Endothelial cell of umbilical vein (primary cell): ENCODE data around the gene RAB12. TPM values are rescaled to one million over a fixed set of nuclear protein-coding genes. Genes with fewer than 3 reads are reported as not detected.

Experiments
- BruUV-seq: library from RNA; stranded (reverse); fragments of 400-500 nt; replicated peaks from 2 replicates; lab custom pipeline; 2021; lab: Mats Ljungman, UMichigan
- CTCF ChIA-PET: fragments of 300-600, 350-600 bp; sonication (Branson Sonifier 250); formaldehyde crosslinking; loops from one replicate; lab custom pipeline; 2021; ENCODE audit warnings: antibody characterized with exemption, inconsistent platforms; lab: Charles Lee
- POLR2A ChIA-PET: fragments of 300-600, 350-600 bp; sonication (Branson Sonifier 250); formaldehyde crosslinking; loops from one replicate; lab custom pipeline; 2021; ENCODE audit warnings: antibody characterized with exemption, inconsistent platforms; lab: Charles Lee
- DNase-seq: peaks from one replicate; pipeline ENCODE4 v3.0.0-alpha.2; 2011; ENCODE audit warnings: low read depth, low spot score
- FAIRE-seq: peaks from 2 replicates; lab custom pipeline; 2011; peaks lifted over from hg19 to GRCh38; lab: Jason Lieb, UNC
- H2AFZ ChIP-seq: 2 replicates; pipeline ENCODE4 v1.6.0; 2012; ENCODE audit warnings: low read depth, low read length, control low read depth, inconsistent platforms
- H3K27ac ChIP-seq: 2 replicates; pipeline ENCODE4 v1.5.1; 2011; ENCODE audit warnings: low read depth, mild to moderate bottlenecking, control low read depth, low read length, moderate library complexity; ENCODE audit not compliant: insufficient read depth
- H3K27me3 ChIP-seq, 2 experiments: 2 replicates each; pipeline versions ENCODE4 v1.6.0 to v1.6.1; 2011; ENCODE audit warnings: low read length in 2 of 2, mixed read lengths in 1 of 2; ENCODE audit not compliant: control insufficient read depth in 2 of 2, insufficient read depth in 2 of 2
- H3K36me3 ChIP-seq, 2 experiments: 2 replicates in 1 of 2; 3 replicates in 1 of 2; pipeline ENCODE4 v1.5.1; 2011; ENCODE audit warnings: low read length in 2 of 2, mild to moderate bottlenecking in 1 of 2, moderate library complexity in 1 of 2; ENCODE audit not compliant: control insufficient read depth in 2 of 2, insufficient read depth in 2 of 2; ENCODE audit errors: extremely low read depth in 1 of 2
- H3K4me1 ChIP-seq: 3 replicates; pipeline ENCODE4 v1.5.1; 2011; ENCODE audit warnings: mild to moderate bottlenecking, low read length; ENCODE audit not compliant: control insufficient read depth, insufficient read depth; ENCODE audit errors: extremely low read depth
- H3K4me2 ChIP-seq: 2 replicates; pipeline ENCODE4 v1.6.1; 2011; ENCODE audit warnings: low read length, control low read depth, mixed read lengths; ENCODE audit not compliant: insufficient read depth
- H3K4me3 ChIP-seq, 3 experiments: fragments of 200-600 bp in 1 of 3; sonication (generic), shearing (Covaris generic) in 1 of 3; replicated peaks in 1 of 3; 2 replicates each; pipeline ENCODE4 v1.5.1; 2011 to 2016; ENCODE audit warnings: control low read depth in 3 of 3, low read length in 3 of 3, mild to moderate bottlenecking in 2 of 3, inconsistent platforms in 1 of 3, low read depth in 1 of 3, moderate library complexity in 1 of 3; ENCODE audit not compliant: insufficient read depth in 1 of 3
- H3K79me2 ChIP-seq: 2 replicates; pipeline ENCODE4 v1.6.0; 2012; ENCODE audit warnings: low read length, inconsistent platforms; ENCODE audit not compliant: control insufficient read depth, insufficient read depth
- H3K9ac ChIP-seq: replicated peaks from 2 replicates; pipeline ENCODE3; 2011; ENCODE audit warnings: low read length, control low read depth; ENCODE audit not compliant: insufficient read depth; ENCODE audit errors: extremely low read depth
- H3K9me1 ChIP-seq: replicated peaks from 3 replicates; pipeline ENCODE4 v1.6.0; 2011; ENCODE audit warnings: mild to moderate bottlenecking, low read length; ENCODE audit not compliant: control insufficient read depth, insufficient read depth; ENCODE audit errors: extremely low read depth
- H3K9me3 ChIP-seq: replicated peaks from 2 replicates; pipeline ENCODE4 v1.5.1; 2012; ENCODE audit warnings: low read length, inconsistent platforms; ENCODE audit not compliant: control insufficient read depth, insufficient read depth
- H4K20me1 ChIP-seq: replicated peaks from 2 replicates; pipeline ENCODE3; 2011; ENCODE audit warnings: mild to moderate bottlenecking, low read length; ENCODE audit not compliant: control insufficient read depth, insufficient read depth; ENCODE audit errors: extremely low read depth
- EZH2 ChIP-seq: IDR thresholded peaks from 2 replicates; pipeline ENCODE4 v1.6.1; 2012; ENCODE audit warnings: borderline replicate concordance, low read depth, mild to moderate bottlenecking, moderate library complexity, low read length, inconsistent platforms; ENCODE audit not compliant: severe bottlenecking
- FOS ChIP-seq: IDR thresholded peaks from 2 replicates; pipeline ENCODE4 v1.6.1; 2011; ENCODE audit warnings: mild to moderate bottlenecking, low read length, moderate library complexity, borderline replicate concordance; ENCODE audit not compliant: insufficient read depth
- GATA2 ChIP-seq: IDR thresholded peaks from 2 replicates; pipeline ENCODE4 v1.7.0; 2011; ENCODE audit warnings: low read depth, mild to moderate bottlenecking, moderate library complexity, mixed read lengths, low read length; ENCODE audit not compliant: insufficient read length, insufficient read depth
- JUN ChIP-seq: IDR thresholded peaks from 2 replicates; pipeline ENCODE4 v1.6.1; 2011; ENCODE audit warnings: borderline replicate concordance, low read depth; ENCODE audit not compliant: insufficient read length, insufficient read depth
- MYC ChIP-seq: IDR thresholded peaks from one replicate; pipeline ENCODE4 v1.6.1; 2011; ENCODE audit warnings: mild to moderate bottlenecking, low read depth, low read length
- POLR2A ChIP-seq: IDR thresholded peaks from 2 replicates; pipeline ENCODE4 v1.6.1; 2012; ENCODE audit warnings: low read depth, mild to moderate bottlenecking, control low read depth, low read length
- POLR2AphosphoS5 ChIP-seq: IDR thresholded peaks from 2 replicates; pipeline ENCODE4 v1.6.1; 2012; ENCODE audit warnings: low read depth, mild to moderate bottlenecking, control low read depth, low read length, moderate library complexity; ENCODE audit not compliant: insufficient read depth
- dilution Hi-C: fragments of 300-500 bp; cut with MboI; formaldehyde crosslinking; loops from one replicate; pipeline ENCODE4 v1.15.0; 2019; ENCODE audit warnings: low sequenced_read_pairs; ENCODE audit not compliant: extremely low pct_ligation_motif_present
- intact Hi-C: fragments of 100-400 bp; cut with micrococcal nuclease; formaldehyde crosslinking; loops from one replicate; pipeline ENCODE4 v1.10.0; 2022
- polyA plus RNA-seq, 4 experiments: library from polyadenylated mRNA; depleted of rRNA in 3 of 4; stranded (reverse) in 3 of 4; unstranded in 1 of 4; fragments of >200 nt; gene quantifications; 2 replicates each; pipeline versions ENCODE4 v1.2.1 to v1.2.3, GENCODE V29; 2011 to 2012; ENCODE audit warnings: missing spikeins in 1 of 4
- total RNA-seq: library from RNA; stranded (reverse); gene quantifications from 2 replicates; pipeline ENCODE4 v1.2.3, GENCODE V29; 2021
- TF ChIP-seq, protein P1 (sequence below), 2 donors: IDR thresholded peaks; 1 replicate in 1 of 2; 2 replicates in 1 of 2; pipeline ENCODE4 v1.5.1; 2011; ENCODE audit warnings: low read length in 2 of 2, mild to moderate bottlenecking in 2 of 2, moderate library complexity in 2 of 2, control low read depth in 1 of 2, inconsistent platforms in 1 of 2, low read depth in 1 of 2; ENCODE audit not compliant: insufficient read depth in 1 of 2; ENCODE audit errors: extremely low read depth in 1 of 2
- TF ChIP-seq, protein P2 (sequence below): IDR thresholded peaks from 2 replicates; pipeline ENCODE4 v1.6.1; 2011; ENCODE audit not compliant: insufficient read depth, insufficient read length

The RAB12 gene
- total and polyA plus RNA-seq, 2 donors (not counting 3 experiments of a cell fraction or from before 2014, with no cell fraction given): 11.5 to 42.0 TPM

DNA sequence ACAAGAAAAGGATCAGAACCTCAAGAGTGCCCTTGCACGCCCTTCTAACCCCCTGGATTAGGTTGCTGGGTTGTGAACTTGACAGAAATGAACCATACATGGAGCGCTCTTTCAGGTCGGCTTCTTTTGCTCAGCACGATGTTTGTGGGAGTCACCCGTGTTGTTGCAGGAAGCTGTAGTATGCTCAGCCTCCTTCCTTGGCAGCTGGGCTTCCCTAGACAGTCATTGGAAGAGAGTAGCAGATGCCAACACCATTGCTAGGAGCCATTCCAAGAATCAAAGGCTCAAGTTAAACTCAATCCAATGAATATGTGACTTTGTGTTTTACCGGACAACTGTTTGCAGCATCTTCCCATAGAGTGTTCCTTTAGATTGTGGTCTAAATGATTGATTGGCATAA is 47.0 kb downstream of the RAB12 start:
- TF ChIP-seq JUN (no peak), GATA2 (no peak), POLR2A (no peak), MYC (no peak), POLR2AphosphoS5 (no peak)
- CTCF ChIA-PET: interaction anchor here (0.9 to 7.1 kb wide), 5 partner anchors 10 to 329 kb away, joined by 3 to 146 read pairs (median 3); no protein-coding TSS in a partner anchor
- Histone ChIP-seq H3K4me3 (no peak overlapping the region), H3K9ac (no peak overlapping the region), H3K79me2 (no peaks in the 10 kb centered on the region), H3K4me1 (peaks cover 6% of the 10 kb centered on the region), H3K27ac (no peak overlapping the region), H3K36me3 (no peaks in the 10 kb centered on the region), H3K4me2 (no peak overlapping the region), H3K9me3 (no peaks in the 10 kb centered on the region), H2AFZ (no peak overlapping the region), H3K9me1 (no peaks in the 10 kb centered on the region), H3K27me3 (peaks cover 2 to 6% of the 10 kb centered on the region in 2 experiments), H4K20me1 (no peaks in the 10 kb centered on the region)
- FAIRE-seq (no peak), DNase-seq (no peak)
- POLR2A ChIA-PET: no interaction called here
- BruUV-seq: no TSS peak
- intact Hi-C loops (loop anchor here (10.0 kb wide), 2 partner anchors 239 to 399 kb away; no protein-coding TSS in a partner anchor), dilution Hi-C loops (no loop called here)

DNA sequence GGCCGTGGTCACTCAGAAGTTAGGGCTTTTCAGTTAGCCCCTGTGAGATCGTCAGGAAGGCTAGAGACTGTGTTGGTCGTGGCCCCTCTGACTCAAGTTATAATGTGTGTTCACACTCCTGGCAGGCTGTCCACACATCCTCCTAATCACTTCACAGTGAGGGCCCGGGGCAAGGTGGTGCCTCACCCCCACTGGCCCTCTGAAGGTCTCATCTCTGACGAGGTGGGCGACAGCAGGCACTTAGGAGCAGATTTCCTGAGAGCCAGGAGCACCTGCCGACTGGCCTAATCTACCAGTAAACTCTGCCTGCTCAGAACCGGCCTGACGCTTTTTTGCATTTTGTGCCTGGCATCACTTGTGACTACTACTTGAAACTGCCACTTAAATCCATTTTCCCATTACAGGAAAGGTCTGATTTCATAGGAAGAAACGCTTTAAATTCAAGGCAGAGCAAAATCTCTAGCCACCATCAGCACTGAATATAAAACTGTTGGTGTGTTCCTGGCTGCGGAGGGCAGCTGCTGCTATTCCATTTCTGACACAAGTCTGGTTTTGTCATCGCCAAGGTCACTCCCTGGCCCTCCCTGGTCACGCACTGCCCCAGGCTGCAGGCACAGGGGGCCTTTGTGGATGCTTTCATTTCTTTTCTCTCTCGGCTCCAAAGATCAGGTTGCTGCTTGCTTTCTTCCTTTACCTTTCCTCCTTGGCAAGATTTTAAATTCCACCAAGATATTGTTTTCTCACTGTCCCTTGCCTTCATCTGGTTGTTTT is 48.0 kb downstream of the RAB12 start:
- Histone ChIP-seq H3K4me3 (no peak overlapping the region), H3K9me3 (no peaks in the 10 kb centered on the region), H3K9ac (no peak overlapping the region), H3K27me3 (peaks cover 2 to 6% of the 10 kb centered on the region in 2 experiments), H3K9me1 (no peaks in the 10 kb centered on the region), H3K36me3 (no peaks in the 10 kb centered on the region), H2AFZ (no peak overlapping the region), H3K4me2 (no peak overlapping the region), H4K20me1 (no peaks in the 10 kb centered on the region), H3K27ac (no peak overlapping the region), H3K79me2 (no peaks in the 10 kb centered on the region), H3K4me1 (peaks cover 15% of the 10 kb centered on the region)
- DNase-seq: no peak
- ChIA-PET POLR2A (no interaction called here), CTCF (interaction anchor here (0.9 to 7.1 kb wide), 6 partner anchors 9 to 331 kb away, joined by 3 to 146 read pairs (median 3); no protein-coding TSS in a partner anchor)
- TF ChIP-seq MYC (no peak), FOS (no peak), GATA2 (no peak), JUN (no peak), POLR2AphosphoS5 (no peak), EZH2 (no peak), POLR2A (no peak)
- TF ChIP-seq, protein P1, sequence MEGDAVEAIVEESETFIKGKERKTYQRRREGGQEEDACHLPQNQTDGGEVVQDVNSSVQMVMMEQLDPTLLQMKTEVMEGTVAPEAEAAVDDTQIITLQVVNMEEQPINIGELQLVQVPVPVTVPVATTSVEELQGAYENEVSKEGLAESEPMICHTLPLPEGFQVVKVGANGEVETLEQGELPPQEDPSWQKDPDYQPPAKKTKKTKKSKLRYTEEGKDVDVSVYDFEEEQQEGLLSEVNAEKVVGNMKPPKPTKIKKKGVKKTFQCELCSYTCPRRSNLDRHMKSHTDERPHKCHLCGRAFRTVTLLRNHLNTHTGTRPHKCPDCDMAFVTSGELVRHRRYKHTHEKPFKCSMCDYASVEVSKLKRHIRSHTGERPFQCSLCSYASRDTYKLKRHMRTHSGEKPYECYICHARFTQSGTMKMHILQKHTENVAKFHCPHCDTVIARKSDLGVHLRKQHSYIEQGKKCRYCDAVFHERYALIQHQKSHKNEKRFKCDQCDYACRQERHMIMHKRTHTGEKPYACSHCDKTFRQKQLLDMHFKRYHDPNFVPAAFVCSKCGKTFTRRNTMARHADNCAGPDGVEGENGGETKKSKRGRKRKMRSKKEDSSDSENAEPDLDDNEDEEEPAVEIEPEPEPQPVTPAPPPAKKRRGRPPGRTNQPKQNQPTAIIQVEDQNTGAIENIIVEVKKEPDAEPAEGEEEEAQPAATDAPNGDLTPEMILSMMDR (IDR thresholded peaks at IDR 0.05; ENCODE audit: extremely low read depth in 1 of 2, insufficient read depth in 1 of 2, low read depth in 1 of 2, low read length in 2 of 2): no peak
- TF ChIP-seq, protein P2, sequence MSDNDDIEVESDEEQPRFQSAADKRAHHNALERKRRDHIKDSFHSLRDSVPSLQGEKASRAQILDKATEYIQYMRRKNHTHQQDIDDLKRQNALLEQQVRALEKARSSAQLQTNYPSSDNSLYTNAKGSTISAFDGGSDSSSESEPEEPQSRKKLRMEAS: no peak
- intact Hi-C loops (loop anchor here (10.0 kb wide), 2 partner anchors 238 to 398 kb away; no protein-coding TSS in a partner anchor), dilution Hi-C loops (no loop called here)
- FAIRE-seq: no peak
- no TSS peak for BruUV-seq
